K562 (cell line): Measurements from ENCODE around the gene POMGNT1. TPM values are rescaled to one million over a fixed set of nuclear protein-coding genes. Genes with fewer than 3 reads are reported as not detected.
A peak's percentile ranks its signal among the peaks of the same experiment; 100 is the strongest.

Source experiments
- BDP1 ChIP-seq: IDR thresholded peaks from 3 replicates; pipeline ENCODE4 v1.6.1; 2011; ENCODE audit not compliant: insufficient read length, insufficient read depth
- ETS1 ChIP-seq: conservative IDR thresholded peaks from 2 replicates; pipeline ENCODE4 v1.6.1; 2011; ENCODE audit warnings: low read depth, mild to moderate bottlenecking, low read length; ENCODE audit not compliant: control insufficient read depth
- HDGF ChIP-seq: fragments of 450-650 bp; IDR thresholded peaks from 2 replicates; pipeline ENCODE4 v1.6.1; 2016
- KAT8 ChIP-seq: fragments of 450-650 bp; IDR thresholded peaks from 2 replicates; pipeline ENCODE4 v1.6.1; 2016; ENCODE audit warnings: low read depth, mild to moderate bottlenecking
- MAFK ChIP-seq: IDR thresholded peaks from 2 replicates; pipeline ENCODE4 v1.6.1; 2011; ENCODE audit warnings: low read length, improper control_type of control experiment
- MBD2 ChIP-seq: sonication (generic); IDR thresholded peaks from 2 replicates; pipeline ENCODE4 v1.6.1; 2016; ENCODE audit warnings: low read depth, borderline replicate concordance
- NBN ChIP-seq: fragments of 450-650 bp; IDR thresholded peaks from 2 replicates; pipeline ENCODE4 v1.6.1; 2016; ENCODE audit warnings: low read depth, mild to moderate bottlenecking
- NCOA6 ChIP-seq: fragments of 450-650 bp; IDR thresholded peaks from 2 replicates; pipeline ENCODE4 v1.6.1; 2017; ENCODE audit warnings: mild to moderate bottlenecking
- NR2F6 ChIP-seq: fragments of 450-650 bp; formaldehyde crosslinking; IDR thresholded peaks from 2 replicates; pipeline ENCODE4 v1.4.0; 2020; ENCODE audit warnings: mild to moderate bottlenecking
- PTBP1 ChIP-seq: fragments of 200-400 bp; formaldehyde crosslinking; IDR thresholded peaks from 2 replicates; pipeline ENCODE4 v1.6.1; 2017; ENCODE audit warnings: low read depth, low read length
- PURB ChIP-seq: sonication (generic); formaldehyde crosslinking; IDR thresholded peaks from 2 replicates; pipeline ENCODE4 v1.9.0; 2021; ENCODE audit warnings: low read depth, mild to moderate bottlenecking, missing genetic modification reagents
- SMAD1 ChIP-seq: fragments of 150-350 bp; IDR thresholded peaks from 2 replicates; pipeline ENCODE4 v1.6.1; 2014; ENCODE audit warnings: low read length, low read depth; ENCODE audit not compliant: partially characterized antibody
- SREBF1 ChIP-seq: fragments of 150-350 bp; IDR thresholded peaks from 2 replicates; pipeline ENCODE4 v1.6.1; 2014; ENCODE audit warnings: antibody characterized with exemption, low read depth, low read length, borderline replicate concordance
- SRSF9 ChIP-seq: fragments of 200-400 bp; formaldehyde crosslinking; IDR thresholded peaks from 2 replicates; pipeline ENCODE4 v1.6.1; 2017; ENCODE audit warnings: low read depth, low read length, borderline replicate concordance
- STAG1 ChIP-seq: sonication (generic); formaldehyde crosslinking; IDR thresholded peaks from 2 replicates; pipeline ENCODE4 v1.5.0; 2020; ENCODE audit warnings: missing genetic modification reagents, borderline replicate concordance
- TCF15 ChIP-seq: fragments of 250-450 bp; sonication (Bioruptor Pico); IDR thresholded peaks from 2 replicates; pipeline ENCODE4 v1.8.0; 2022; ENCODE audit warnings: moderate library complexity, mild to moderate bottlenecking, inconsistent platforms
- ZKSCAN1 ChIP-seq: fragments of 150-350 bp; IDR thresholded peaks from 2 replicates; pipeline ENCODE4 v1.6.1; 2016; ENCODE audit warnings: low read depth, low read length
- ZNF217 ChIP-seq: sonication (generic); formaldehyde crosslinking; IDR thresholded peaks from 2 replicates; pipeline ENCODE4 v1.8.0; 2022; ENCODE audit warnings: mild to moderate bottlenecking, missing genetic modification reagents
- ZNF232 ChIP-seq: sonication (generic); formaldehyde crosslinking; IDR thresholded peaks from 2 replicates; pipeline ENCODE4 v1.8.0; 2022; ENCODE audit warnings: mild to moderate bottlenecking, missing genetic modification reagents
- ZNF311 ChIP-seq: fragments of 250-450 bp; sonication (Bioruptor Pico); IDR thresholded peaks from 2 replicates; pipeline ENCODE4 v1.4.0; 2020; ENCODE audit warnings: mild to moderate bottlenecking, moderate library complexity
- ZNF316 ChIP-seq: fragments of 450-650 bp; IDR thresholded peaks from 2 replicates; pipeline ENCODE4 v1.6.1; 2016
- ZNF76 ChIP-seq: fragments of 250-450 bp; sonication (Bioruptor Pico); IDR thresholded peaks from 2 replicates; pipeline ENCODE4 v1.4.0; 2020; ENCODE audit warnings: mild to moderate bottlenecking, moderate library complexity, borderline replicate concordance
- polyA plus RNA-seq, 8 experiments: library from polyadenylated mRNA; depleted of rRNA in 4 of 8; stranded (reverse) in 5 of 8; unstranded in 3 of 8; fragments of >200 nt; fragmentation: Nextera tagmentation in 2 of 8; fragmentation: Illumina TruSeq in 1 of 8; extraction: Ambion mirVana in 2 of 8; extraction: Trizol in 1 of 8; gene quantifications; 2 replicates each; pipeline versions ENCODE4 v1.2.1 to v1.2.3, GENCODE V29; 2011 to 2014; ENCODE audit warnings: inconsistent platforms in 1 of 8, missing spikeins in 1 of 8
- total RNA-seq, 7 experiments: library from RNA; depleted of rRNA in 6 of 7; stranded (reverse); fragments of >200 nt in 6 of 7; fragmentation: Illumina TruSeq in 2 of 7; extraction: Trizol in 2 of 7; gene quantifications; 2 replicates each; pipeline versions ENCODE4 v1.2.1 to v1.2.3, GENCODE V29; 2011 to 2021; ENCODE audit warnings: low replicate concordance in 1 of 7
- TF ChIP-seq, protein P1 (sequence below), 2 experiments: fragments of 450-650 bp; IDR thresholded peaks; 2 replicates each; pipeline ENCODE4 v1.6.1; 2018; ENCODE audit warnings: mild to moderate bottlenecking in 2 of 2, low read depth in 1 of 2; ENCODE audit not compliant: partially characterized antibody in 2 of 2
- TF ChIP-seq, protein P2 (sequence below): fragments of 200-800 bp; sonication (Bioruptor generic); IDR thresholded peaks from 2 replicates; pipeline ENCODE4 v1.6.1; 2017; ENCODE audit warnings: missing genetic modification characterization, missing compliant biosample characterization

POMGNT1 gene
- total and polyA plus RNA-seq, 9 of the 15 experiments (the other 6 are each of a cell fraction or from before 2014, with no cell fraction given) = 14.1 to 58.9 (median 37.8) TPM

GRCh38 chr1:46247436-46248121 is 49.3 kb upstream of the POMGNT1 start, which contains the start of gene RAD54L (continued):
- no peak for TF ChIP-seq SRSF9
- TF ChIP-seq NR2F6 (CRISPR knock-in tag) = no peak
- TF ChIP-seq, protein P1, sequence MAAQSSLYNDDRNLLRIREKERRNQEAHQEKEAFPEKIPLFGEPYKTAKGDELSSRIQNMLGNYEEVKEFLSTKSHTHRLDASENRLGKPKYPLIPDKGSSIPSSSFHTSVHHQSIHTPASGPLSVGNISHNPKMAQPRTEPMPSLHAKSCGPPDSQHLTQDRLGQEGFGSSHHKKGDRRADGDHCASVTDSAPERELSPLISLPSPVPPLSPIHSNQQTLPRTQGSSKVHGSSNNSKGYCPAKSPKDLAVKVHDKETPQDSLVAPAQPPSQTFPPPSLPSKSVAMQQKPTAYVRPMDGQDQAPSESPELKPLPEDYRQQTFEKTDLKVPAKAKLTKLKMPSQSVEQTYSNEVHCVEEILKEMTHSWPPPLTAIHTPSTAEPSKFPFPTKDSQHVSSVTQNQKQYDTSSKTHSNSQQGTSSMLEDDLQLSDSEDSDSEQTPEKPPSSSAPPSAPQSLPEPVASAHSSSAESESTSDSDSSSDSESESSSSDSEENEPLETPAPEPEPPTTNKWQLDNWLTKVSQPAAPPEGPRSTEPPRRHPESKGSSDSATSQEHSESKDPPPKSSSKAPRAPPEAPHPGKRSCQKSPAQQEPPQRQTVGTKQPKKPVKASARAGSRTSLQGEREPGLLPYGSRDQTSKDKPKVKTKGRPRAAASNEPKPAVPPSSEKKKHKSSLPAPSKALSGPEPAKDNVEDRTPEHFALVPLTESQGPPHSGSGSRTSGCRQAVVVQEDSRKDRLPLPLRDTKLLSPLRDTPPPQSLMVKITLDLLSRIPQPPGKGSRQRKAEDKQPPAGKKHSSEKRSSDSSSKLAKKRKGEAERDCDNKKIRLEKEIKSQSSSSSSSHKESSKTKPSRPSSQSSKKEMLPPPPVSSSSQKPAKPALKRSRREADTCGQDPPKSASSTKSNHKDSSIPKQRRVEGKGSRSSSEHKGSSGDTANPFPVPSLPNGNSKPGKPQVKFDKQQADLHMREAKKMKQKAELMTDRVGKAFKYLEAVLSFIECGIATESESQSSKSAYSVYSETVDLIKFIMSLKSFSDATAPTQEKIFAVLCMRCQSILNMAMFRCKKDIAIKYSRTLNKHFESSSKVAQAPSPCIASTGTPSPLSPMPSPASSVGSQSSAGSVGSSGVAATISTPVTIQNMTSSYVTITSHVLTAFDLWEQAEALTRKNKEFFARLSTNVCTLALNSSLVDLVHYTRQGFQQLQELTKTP (IDR thresholded peaks at IDR 0.05; ENCODE audit: low read depth in 1 of 2, partially characterized antibody in 2 of 2) = peak in 1 of 2 experiments; percentile 45
- no peak for TF ChIP-seq TCF15
- TF ChIP-seq KAT8 = no peak
- TF ChIP-seq ETS1 = peak; percentile 89
- TF ChIP-seq ZNF217 (CRISPR knock-in tag) = no peak
- no peak for TF ChIP-seq HDGF
- TF ChIP-seq ZNF76 = no peak
- no peak for TF ChIP-seq STAG1 (CRISPR knock-in tag)
- peak; percentile 14; the same call in 1 of the 2 replicates for TF ChIP-seq NBN
- TF ChIP-seq SMAD1 = peak; percentile 58
- no peak for TF ChIP-seq PTBP1
- no peak for TF ChIP-seq ZNF316
- no peak for TF ChIP-seq BDP1
- TF ChIP-seq ZKSCAN1 = 0 out of 2 replicates have a peak, but pooled peaks have one; percentile 52
- TF ChIP-seq ZNF311 (CRISPR knock-in tag) = no peak
- peak; percentile 20; the same call in 1 of the 2 replicates for TF ChIP-seq MAFK
- no peak for TF ChIP-seq ZNF232
- no peak for TF ChIP-seq NCOA6
- peak; percentile 57; the same call in 1 of the 2 replicates for TF ChIP-seq SREBF1
- TF ChIP-seq MBD2 = peak; percentile 98
- TF ChIP-seq PURB (CRISPR knock-in tag) = no peak
- TF ChIP-seq, protein P2, sequence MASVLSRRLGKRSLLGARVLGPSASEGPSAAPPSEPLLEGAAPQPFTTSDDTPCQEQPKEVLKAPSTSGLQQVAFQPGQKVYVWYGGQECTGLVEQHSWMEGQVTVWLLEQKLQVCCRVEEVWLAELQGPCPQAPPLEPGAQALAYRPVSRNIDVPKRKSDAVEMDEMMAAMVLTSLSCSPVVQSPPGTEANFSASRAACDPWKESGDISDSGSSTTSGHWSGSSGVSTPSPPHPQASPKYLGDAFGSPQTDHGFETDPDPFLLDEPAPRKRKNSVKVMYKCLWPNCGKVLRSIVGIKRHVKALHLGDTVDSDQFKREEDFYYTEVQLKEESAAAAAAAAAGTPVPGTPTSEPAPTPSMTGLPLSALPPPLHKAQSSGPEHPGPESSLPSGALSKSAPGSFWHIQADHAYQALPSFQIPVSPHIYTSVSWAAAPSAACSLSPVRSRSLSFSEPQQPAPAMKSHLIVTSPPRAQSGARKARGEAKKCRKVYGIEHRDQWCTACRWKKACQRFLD (CRISPR knock-in tag) = peak; percentile 86
